ENCODE results near the gene UFC1.

The UFC1 gene

GRCh38 chr1:161187311-161187710 lies 33.5 kb downstream of the UFC1 start:
- peak; percentile 43 for DNase-seq (ENCODE audit: low read depth)
- no peak overlapping the region for H3K4me3 ChIP-seq (ENCODE audit: low read length)
- TF ChIP-seq CTCF (conservative IDR thresholded peaks at IDR 0.05; ENCODE audit: low read depth, low read length): no peak

- no peak for TF ChIP-seq CTCF (conservative IDR thresholded peaks at IDR 0.05; ENCODE audit: low read depth, low read length)
- no peak overlapping the region for H3K4me3 ChIP-seq (ENCODE audit: low read length)
- DNase-seq (ENCODE audit: low read depth): no peak
These were observed 34.6 kb downstream of the UFC1 start for GRCh38 chr1:161188381-161188780.

GRCh38 chr1:161189036-161189435 lies 35.3 kb downstream of the UFC1 start:
- no peak for DNase-seq (ENCODE audit: low read depth)
- TF ChIP-seq CTCF (conservative IDR thresholded peaks at IDR 0.05; ENCODE audit: low read depth, low read length): no peak
- H3K4me3 ChIP-seq (ENCODE audit: low read length): no peak overlapping the region

GRCh38 chr1:161190962-161191521 lies 37.3 kb downstream of the UFC1 start:
- TF ChIP-seq CTCF (conservative IDR thresholded peaks at IDR 0.05; ENCODE audit: low read depth, low read length): no peak
- DNase-seq (ENCODE audit: low read depth): no peak
- H3K4me3 ChIP-seq (ENCODE audit: low read length): no peak overlapping the region

GRCh38 chr1:161191971-161192370 lies 38.2 kb downstream of the UFC1 start:
- no peak for DNase-seq (ENCODE audit: low read depth)
- TF ChIP-seq CTCF (conservative IDR thresholded peaks at IDR 0.05; ENCODE audit: low read depth, low read length): no peak
- no peak overlapping the region for H3K4me3 ChIP-seq (ENCODE audit: low read length)

GRCh38 chr1:161192476-161193465 lies 39.0 kb downstream of the UFC1 start:
- H3K4me3 ChIP-seq (ENCODE audit: low read length): no peak overlapping the region
- peak; percentile 96 for TF ChIP-seq CTCF (conservative IDR thresholded peaks at IDR 0.05; ENCODE audit: low read depth, low read length)
- no peak for DNase-seq (ENCODE audit: low read depth)

Data from retinal pigment epithelial cell (primary cell).